Measurements from ENCODE around the gene ASB5. TPM values are rescaled to one million over a fixed set of nuclear protein-coding genes. Genes with fewer than 3 reads are reported as not detected.

The ASB5 gene
- total and polyA plus RNA-seq, 10 of the 15 experiments (the other 5 are each of a cell fraction or from before 2014, with no cell fraction given): not detected

DNA sequence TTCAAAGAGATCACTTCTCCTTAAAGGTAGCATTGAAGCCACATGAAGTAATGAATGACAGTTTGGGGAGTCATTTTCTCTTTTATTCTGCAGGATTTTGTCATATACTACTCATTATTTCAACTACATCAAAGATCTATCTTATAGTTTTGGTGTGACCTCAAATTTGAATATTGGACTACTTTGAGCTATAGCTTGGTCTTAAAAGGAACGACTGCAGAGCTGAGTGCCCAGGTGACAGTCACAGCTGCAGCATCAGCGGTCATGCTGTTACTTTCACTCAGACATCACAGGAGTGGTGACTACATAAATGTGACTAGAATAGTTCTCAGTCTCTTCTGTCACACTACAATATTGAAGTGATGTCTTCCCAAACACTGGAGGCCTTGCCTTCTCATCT, 40.0 kb upstream of the ASB5 start (continued):
- TF ChIP-seq ZNF24 (IDR thresholded peaks at IDR 0.05): peak; percentile 87

GRCh38 chr4:176308441-176308840, 39.4 kb upstream of the ASB5 start:
- no peak for TF ChIP-seq CHD4 (IDR thresholded peaks at IDR 0.05)
- 0 out of 4 replicates have a peak, but pooled peaks of 1 of the 2 experiments have one; percentile 32 for TF ChIP-seq BHLHE40 (IDR thresholded peaks at IDR 0.05; ENCODE audit: borderline replicate concordance in 1 of 2, low read depth in 2 of 2, low read length in 1 of 2)
- peak; percentile 50 for TF ChIP-seq RUNX3 (IDR thresholded peaks at IDR 0.05; ENCODE audit: low read length)
- TF ChIP-seq TCF12 (IDR thresholded peaks at IDR 0.05; ENCODE audit: low read depth, low read length): 0 out of 2 replicates have a peak, but pooled peaks have one; percentile 16
- TF ChIP-seq, protein P1, sequence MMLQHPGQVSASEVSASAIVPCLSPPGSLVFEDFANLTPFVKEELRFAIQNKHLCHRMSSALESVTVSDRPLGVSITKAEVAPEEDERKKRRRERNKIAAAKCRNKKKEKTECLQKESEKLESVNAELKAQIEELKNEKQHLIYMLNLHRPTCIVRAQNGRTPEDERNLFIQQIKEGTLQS (IDR thresholded peaks at IDR 0.05; ENCODE audit: borderline replicate concordance, extremely low read depth, low read depth, low read length): no peak
- no peak for TF ChIP-seq KAT2A (conservative IDR thresholded peaks at IDR 0.05; ENCODE audit: control insufficient read depth, low read depth, low read length)
- ChIA-PET CTCF (interaction anchor here (1.4 kb wide), 1 partner anchor 15 kb away, joined by 5 read pairs; no protein-coding TSS in a partner anchor), POLR2A (no interaction called here), RAD21 (ENCODE audit: unreplicated experiment) (no interaction called here), SMC1A (ENCODE audit: uncharacterized antibody, unreplicated experiment) (interaction anchor here (1.1 to 1.2 kb wide), 3 partner anchors 11 to 158 kb away, joined by 3 to 4 read pairs (median 3); no protein-coding TSS in a partner anchor)
- no peaks in the 10 kb centered on the region for H3K27me3 ChIP-seq (replicated peaks in 1 of 2; ENCODE audit: control insufficient read depth in 2 of 2, insufficient read depth in 2 of 2, low read length in 1 of 2)
- BruUV-seq (replicated peaks): no TSS peak
- H3K9ac ChIP-seq (ENCODE audit: control insufficient read depth, insufficient read depth, low read length): no peak overlapping the region
- ATAC-seq (peak; percentile 61), DNase-seq (ENCODE audit: low read depth, low spot score) (no peak), FAIRE-seq (no peak)
- no peaks in the 10 kb centered on the region for H4K20me1 ChIP-seq (ENCODE audit: control insufficient read depth, insufficient read depth)
- no peak overlapping the region for H3K27ac ChIP-seq (ENCODE audit: control insufficient read depth, insufficient read depth)
- in situ Hi-C loops (cut with MboI) (loop anchor here (5.0 kb wide), 1 partner anchor 111 kb away; the partner anchor contains the start of gene SPATA4), intact Hi-C loops (cut with micrococcal nuclease; ENCODE audit: unreplicated experiment) (no loop called here)
- no peaks in the 10 kb centered on the region for H3K36me3 ChIP-seq (ENCODE audit: control insufficient read depth in 2 of 2, insufficient read depth in 2 of 2, low read length in 1 of 2)
- 0% methylated on average over 3 of the region's 3 CpGs for WGBS (ENCODE audit: insufficient coverage, insufficient replicate concordance, low lambda C conversion rate, missing lambda C conversion rate)
- H3K9me3 ChIP-seq (replicated peaks; ENCODE audit: control insufficient read depth, insufficient read depth, low read length): no peaks in the 10 kb centered on the region
- peak overlapping the region; percentile 57 for H3K4me2 ChIP-seq (ENCODE audit: control insufficient read depth, insufficient read depth)
- H3K4me1 ChIP-seq (ENCODE audit: control insufficient read depth, insufficient read depth, low read length): peaks cover 17% of the 10 kb centered on the region
- no peak overlapping the region for H3K4me3 ChIP-seq
- no peaks in the 10 kb centered on the region for H3K79me2 ChIP-seq (ENCODE audit: control insufficient read depth, insufficient read depth, low read length)
- no peak overlapping the region for H2AFZ ChIP-seq (ENCODE audit: control insufficient read depth, low read depth, low read length)
